GM19455 (cell line): ENCODE measurements around the gene PTPDC1.

Experiments
- ATAC-seq: cut with Tn5 transposase; IDR thresholded peaks from one replicate; pipeline ENCODE4 v1.9.1; 2021; ENCODE audit not compliant: unreplicated experiment

The PTPDC1 gene

DNA sequence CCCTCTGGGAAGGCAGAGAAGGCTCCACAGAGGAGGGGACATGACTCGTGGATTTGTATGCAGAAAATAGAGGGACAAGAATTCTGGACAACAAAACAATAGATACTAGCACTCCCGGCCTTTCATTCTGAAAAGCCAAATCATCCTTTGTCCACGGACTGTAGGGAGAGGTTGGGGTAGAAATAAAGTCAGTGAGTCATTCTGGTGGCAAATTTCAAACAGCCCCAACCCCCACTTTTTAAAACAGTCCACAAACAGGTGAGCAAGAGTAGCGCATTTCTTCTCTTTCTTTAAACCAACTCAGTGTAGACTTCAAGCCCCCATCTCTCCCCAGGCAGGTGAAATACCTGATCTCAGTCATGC, 56.1 kb downstream of the PTPDC1 start:
- no peak for ATAC-seq

GRCh38 chr9:94140791-94141790, 56.8 kb downstream of the PTPDC1 start:
- no peak for ATAC-seq

GRCh38 chr9:94142353-94142752, 58.1 kb downstream of the PTPDC1 start:
- ATAC-seq, result no peak

GRCh38 chr9:94144394-94144793, 60.1 kb downstream of the PTPDC1 start:
- no peak for ATAC-seq

GRCh38 chr9:94145640-94146039, 61.4 kb downstream of the PTPDC1 start:
- no peak for ATAC-seq

DNA sequence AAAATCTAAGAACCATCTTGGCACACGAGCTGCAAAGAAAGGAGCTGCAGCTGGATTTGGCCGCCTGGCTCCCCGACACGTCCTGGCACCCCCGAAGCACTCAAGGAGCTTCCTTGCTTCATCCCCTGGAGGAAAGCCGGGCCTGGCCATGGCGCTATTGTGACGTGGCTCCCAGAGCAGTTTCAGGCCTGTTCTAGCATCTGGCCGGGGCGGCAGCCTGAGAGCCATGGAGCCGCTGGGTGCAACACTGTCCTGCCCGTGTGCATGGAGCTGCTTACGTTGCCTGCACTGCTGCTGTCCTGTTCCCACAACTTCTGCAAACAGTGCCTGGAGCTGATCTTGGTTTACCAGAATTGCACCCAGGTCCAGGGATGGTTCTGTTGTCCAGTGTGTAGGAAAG, 63.5 kb downstream of the PTPDC1 start:
- no peak for ATAC-seq

GRCh38 chr9:94148419-94148818, 64.2 kb downstream of the PTPDC1 start:
- no peak for ATAC-seq

- no peak for ATAC-seq
Measured at GRCh38 chr9:94149696-94150095, 65.4 kb downstream of the PTPDC1 start.

- ATAC-seq, result no peak
Measured at GRCh38 chr9:94150279-94150828, 66.1 kb downstream of the PTPDC1 start.

- ATAC-seq, result no peak
Measured at GRCh38 chr9:94150890-94151650, 66.8 kb downstream of the PTPDC1 start.

DNA sequence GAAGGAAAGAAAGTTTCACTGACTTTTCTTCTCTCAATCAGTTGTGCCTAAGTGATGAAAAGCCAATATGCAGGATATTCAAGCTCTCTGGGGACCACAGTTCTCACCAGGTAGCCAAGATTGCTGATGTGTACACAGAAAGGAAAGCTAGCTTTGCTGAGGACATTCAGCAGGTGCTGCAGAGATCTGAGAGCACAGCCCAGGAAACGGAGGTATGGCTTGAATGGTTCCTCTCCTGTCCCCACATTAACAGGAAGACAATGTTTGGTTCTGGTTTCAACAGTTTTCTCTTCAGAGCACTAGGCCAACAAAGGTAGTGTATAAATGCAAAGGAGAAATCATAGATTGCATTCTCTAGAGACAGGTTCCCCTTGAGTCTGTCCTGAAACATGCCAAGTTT, 69.6 kb downstream of the PTPDC1 start:
- ATAC-seq, result no peak

DNA sequence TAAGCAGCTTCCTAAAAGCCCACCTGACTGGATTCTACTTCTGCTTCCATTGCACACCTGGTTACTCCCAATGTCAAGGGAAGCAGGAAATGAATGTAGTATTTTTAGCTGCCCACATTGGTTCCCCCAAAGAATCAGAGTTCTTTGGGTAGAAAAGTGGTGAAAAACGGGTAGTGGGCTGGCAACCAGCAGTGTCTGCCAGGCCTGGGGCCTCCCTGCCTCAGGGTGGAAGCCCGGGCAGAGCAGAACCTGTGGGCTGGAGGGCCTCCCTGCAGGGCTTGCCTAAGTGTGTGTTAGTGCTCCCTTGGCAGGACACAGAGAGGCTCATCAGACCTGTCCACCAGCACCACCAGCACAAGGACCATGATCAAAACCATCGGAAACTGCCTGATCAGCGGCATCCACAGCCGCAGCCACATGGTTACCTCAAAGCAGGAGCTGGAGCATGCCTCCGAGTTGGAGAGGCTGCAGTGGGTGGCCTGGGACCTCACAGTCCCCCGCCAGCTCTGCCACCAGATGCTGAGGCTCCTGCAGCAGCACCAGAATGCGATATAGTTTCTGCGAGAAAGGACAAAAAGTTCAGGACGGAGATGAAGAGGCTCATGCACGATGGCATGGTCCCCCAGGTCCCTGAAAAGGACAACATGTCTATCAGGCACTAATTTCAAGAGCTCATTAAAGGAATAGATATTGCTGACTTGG, 72.2 kb downstream of the PTPDC1 start:
- no peak for ATAC-seq

DNA sequence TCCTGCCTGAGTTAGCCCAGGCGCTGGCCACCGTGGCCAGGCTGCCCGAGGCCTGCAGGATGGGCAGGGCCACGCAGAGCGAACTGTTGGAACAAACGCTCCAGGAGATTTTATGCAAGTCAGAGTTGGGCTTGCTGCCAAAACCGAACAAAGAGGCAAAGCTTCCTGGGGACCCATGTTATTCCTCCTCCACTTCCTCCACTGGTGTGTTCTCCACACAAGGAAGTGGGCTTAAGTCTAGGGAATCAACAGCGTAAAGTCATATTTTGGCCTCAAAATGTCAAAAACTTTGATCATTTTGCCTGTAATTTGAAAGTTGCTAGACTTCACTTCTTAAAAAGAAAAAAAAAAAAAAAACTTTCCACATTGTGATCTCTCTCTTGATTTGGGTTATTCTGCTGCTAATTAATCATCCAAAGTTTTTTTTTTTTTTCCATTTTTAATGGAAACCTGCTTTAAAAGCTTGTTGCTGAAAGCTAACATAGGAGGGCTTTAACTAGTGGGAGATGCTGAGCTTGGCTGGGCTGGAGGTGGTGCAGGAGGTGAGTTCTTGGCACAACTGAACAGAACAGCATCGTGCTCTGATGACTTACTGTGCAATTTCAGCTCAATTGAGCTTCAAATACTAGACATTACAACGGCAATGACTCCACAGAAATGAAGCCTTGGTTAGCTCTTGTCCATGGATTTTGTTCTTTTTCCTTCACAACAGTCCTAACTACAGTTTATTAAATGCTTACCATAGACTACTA, 73.0 kb downstream of the PTPDC1 start:
- ATAC-seq, result no peak
